Activated CD4-positive, CD25-positive, alpha-beta regulatory T cell treated with anti-CD3 and anti-CD28 coated beads, Interleukin-2, amount 50 U/mL, for 24 hours (primary cell): ENCODE measurements around the gene ALOX5.
A peak's percentile ranks its signal among the peaks of the same experiment; 100 is the strongest.

Experiments
- ATAC-seq, 2 donors: fragments of 150-1000 bp; cut with Tn5 transposase; one replicate each; pipeline ENCODE4 v1.10.0; 2021; ENCODE audit warnings: mild to moderate bottlenecking in 1 of 2, moderate library complexity in 1 of 2

Gene ALOX5

DNA sequence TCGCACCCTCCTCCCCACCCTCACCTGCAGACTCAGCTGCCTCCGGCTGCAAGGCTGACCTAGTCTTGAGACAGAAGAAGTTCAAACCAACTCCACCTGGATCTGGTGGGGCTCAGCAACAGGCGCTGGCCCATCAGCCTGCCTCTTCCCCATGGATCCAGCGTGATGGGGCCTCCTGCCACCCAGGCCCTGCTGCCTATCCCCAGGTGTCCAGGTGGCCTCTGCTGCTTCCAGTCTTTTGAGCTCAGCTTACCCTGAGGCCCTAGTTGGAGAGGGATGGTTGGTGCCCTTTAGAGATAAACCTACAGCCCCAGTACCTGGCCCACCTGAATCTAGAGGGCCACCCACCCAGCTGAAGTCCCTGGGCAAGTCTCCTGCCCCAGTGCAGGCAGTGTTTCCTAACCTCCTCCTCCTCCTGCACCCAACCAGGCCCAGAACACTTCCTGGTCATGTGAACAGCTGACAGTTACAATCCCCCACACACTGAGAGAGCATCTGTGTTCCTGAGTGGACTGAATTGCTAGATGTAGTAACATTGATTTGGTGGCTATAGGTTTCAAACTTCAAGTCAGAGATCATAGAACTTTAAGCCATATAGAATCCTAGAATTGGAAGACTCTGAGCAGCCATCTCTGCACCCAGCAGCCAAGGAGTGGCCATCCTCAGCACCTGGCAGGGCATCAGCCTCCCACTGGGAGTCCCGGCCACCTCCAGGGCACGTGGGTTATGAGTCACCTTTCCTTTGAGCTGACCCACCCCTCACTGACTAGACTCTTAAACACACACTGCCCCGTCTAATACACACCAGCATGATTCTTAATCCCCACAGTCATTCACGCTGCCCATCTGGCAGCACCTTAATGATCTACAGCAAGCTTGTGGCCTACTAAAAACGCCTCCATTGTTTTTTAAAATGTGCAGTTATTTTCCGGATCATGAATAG, 51.9 kb downstream of the ALOX5 start:
- ATAC-seq: no peak

GRCh38 chr10:45427262-45427969, 53.4 kb downstream of the ALOX5 start:
- no peak for ATAC-seq

DNA sequence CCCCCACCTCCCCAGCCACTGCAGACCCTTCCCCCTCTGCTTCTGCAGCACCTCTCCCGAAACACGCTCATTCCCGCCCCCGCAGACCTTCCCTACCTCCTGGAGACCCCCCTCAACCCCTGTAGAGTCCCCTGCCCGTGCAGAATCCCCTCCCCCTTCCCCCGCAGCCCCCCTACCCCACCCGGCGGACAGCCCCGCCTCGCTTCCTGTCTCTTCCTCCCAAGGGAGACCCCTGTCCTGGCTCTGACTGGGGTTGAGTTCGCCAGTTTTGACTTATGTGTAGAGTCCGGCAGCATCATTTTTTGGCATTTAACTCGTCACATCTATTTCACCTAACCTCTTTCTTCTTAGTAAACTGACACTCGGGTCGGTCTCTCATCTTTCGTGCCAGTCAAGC, 54.0 kb downstream of the ALOX5 start:
- ATAC-seq: no peak

GRCh38 chr10:45428611-45429510, 54.8 kb downstream of the ALOX5 start:
- no peak for ATAC-seq

- ATAC-seq: no peak
These were observed 55.8 kb downstream of the ALOX5 start for GRCh38 chr10:45429790-45430189.

DNA sequence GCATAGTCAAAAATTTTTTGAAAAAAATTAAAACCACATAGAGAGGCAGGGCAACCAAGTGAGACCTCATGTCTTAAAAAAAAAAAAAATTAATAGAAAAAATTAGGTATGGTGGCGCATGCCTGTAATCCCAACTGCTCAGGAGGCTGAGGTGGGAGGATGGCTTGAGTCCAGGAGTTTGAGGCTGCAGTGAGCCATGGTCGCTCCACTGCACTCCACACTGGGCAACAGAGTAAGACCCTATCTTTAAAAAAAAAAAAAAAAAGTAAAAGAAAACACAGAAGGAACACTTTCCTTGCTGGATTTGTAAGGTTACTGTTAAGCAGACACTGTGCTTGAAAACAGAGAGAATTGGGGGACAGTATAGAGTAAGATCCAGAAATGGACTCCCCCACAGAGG, 58.1 kb downstream of the ALOX5 start:
- no peak for ATAC-seq

GRCh38 chr10:45432700-45433472, 58.9 kb downstream of the ALOX5 start:
- no peak for ATAC-seq

DNA sequence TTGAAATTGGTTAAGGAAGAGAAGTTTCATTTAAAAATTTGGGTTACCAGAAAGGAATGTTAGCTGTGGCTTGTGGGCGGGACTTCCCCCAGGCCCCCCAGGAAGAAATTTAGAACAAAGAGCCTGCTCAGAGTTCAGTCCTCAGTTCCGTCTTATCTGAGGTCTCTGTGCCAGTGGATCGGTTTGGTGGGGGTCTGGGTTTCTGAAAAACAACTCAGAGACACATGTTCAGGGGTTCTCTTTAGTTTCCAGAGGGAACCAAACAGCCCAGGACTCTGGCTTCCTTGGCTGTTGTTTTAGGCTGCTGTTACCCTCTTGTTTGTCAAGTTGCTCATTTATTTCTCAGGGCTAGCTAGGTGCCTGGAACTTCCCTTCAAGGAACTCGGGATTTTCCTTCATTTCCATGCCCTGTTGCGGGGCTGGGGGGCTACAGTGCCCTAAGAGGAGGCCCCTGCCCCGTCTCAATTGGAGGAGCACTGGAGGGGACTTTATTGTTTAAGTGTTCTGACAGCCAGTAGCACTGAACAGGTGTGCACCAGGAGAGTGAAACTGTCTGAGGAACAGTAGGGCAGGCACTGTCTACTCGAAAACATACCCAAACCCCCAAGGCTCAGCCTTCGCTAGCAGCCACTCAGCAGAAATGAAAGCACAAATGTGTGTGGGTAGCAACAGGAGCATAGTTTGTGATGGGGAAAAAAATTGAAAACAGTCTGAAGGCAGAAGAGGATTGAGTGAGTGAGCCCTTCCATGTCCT, 59.9 kb downstream of the ALOX5 start:
- peak in 1 of 2 donors; percentile 17 for ATAC-seq

DNA sequence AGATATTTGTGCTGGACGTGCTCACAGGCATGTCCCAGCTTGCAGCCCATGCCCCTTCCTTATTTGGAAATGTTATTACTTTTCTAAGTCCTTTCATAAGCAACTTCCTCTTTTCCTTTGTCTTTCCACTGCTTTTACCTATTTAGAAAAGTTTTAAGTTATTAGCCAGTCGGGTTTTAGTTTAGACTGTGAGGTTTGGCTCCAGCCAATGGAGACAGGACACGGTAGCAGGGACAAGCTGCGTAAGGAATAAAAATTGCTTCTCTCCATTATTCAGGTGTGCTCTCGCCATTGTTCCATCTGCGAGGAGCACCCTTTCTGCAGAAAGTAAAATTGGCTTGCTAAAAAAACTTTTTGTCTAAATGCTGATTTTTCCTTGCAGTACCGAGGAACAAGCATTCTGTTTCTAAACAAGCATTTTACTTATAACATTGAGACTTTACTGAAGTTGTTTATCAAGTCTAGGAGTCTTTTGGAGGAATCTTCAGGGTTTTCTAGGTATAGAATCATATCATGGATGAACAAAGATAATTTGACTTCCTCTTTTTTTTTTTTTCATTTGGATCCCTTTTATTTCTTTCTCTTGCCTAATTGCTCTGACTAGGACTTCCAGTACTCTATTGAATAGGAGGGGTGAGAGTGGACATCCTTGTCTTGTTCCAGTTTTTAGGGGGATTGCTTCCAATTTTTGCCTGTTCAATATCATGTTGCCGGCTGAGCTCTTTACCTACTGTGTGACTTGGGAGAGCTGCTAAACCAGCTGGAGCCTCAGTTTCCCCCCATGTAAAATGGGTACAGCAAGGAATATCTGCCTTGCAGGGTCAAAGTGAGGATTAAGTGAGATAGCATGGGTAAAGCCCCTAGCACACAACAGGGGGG, 63.8 kb downstream of the ALOX5 start:
- ATAC-seq: no peak

GRCh38 chr10:45438466-45439090, 64.6 kb downstream of the ALOX5 start:
- ATAC-seq: no peak

- ATAC-seq: no peak
These were observed 65.3 kb downstream of the ALOX5 start for GRCh38 chr10:45439365-45439764.

DNA sequence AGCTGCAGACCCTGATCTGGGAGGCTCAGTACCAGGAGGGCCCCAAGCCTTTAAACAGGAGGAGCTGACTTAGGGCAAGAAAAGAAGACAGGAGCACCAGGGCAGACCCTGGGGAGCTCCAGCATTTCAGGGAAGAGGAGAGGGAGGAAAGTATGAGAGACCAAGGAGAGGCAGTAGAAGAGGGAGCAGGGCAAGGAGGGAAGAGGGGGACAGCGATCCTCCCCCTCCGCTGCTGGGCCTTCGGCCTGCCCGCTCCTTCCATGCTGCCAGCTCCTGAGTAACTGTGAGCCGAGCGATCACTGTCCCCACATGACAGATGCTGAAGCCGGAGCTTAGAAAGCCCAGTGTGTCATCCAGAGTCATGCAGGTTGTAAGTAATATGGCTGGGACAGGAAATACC, 65.9 kb downstream of the ALOX5 start:
- no peak for ATAC-seq

DNA sequence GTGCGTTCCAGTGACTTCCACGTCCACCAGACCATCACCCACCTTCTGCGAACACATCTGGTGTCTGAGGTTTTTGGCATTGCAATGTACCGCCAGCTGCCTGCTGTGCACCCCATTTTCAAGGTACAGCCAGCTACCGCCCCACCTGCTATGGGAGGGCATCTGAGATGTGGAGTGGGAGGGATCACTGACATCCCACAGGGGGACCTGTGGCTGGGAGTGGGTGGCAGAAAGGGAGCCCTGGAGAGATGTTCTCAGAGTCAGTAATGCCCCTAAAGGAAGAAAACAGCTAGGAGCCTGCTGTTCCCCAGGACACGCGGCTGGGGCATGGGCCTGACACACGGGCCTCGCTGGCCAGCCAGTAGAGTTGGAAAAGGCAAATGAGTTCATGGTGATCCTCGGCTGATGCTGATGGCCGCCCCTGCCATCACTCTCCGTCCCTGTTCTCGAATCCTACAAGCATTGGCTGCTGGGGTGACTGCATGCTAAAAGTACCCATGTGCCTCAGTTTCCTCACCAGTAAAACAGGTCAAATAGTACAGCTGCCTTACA, 66.6 kb downstream of the ALOX5 start:
- ATAC-seq: no peak

DNA sequence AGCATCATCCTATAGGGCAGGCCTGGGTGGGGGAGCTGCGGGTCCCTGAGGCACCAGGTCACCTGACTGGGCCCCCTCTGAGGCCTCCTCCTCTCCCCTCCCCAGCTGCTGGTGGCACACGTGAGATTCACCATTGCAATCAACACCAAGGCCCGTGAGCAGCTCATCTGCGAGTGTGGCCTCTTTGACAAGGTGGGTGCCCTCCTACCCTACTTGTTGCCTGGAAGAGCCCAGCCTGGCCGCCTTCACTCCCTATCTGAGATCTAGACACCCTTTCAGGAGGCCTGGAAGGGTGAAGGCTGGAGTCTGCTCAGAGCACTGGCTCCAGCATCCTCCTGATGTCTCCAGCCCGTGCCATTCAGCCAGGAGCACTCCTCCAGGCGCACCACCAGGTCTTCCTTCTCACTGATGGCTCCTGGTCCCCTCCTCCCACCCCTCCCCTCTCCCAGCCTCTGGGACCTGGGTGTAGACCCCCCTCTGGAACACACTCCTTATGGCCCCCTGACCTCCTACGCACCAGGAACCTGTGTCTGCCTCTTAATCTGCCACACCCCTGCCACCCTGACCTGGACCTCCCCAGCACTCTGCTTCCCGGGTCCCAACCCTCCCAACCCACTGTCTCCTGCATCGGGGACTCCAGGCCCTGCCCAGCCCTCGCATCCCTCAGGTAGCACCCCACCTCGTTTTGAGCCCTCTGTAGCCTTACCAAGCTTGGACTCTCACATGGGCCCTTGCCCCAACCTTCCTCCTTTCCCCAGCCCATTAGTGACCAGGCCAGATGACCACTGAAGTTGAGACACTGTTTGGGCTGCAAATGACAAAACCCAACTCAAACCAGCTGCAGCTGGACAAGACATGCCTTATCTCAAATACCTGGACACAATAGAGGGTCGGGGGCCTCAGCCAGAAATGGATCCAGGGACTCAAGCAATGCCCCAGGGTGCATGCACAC, 67.5 kb downstream of the ALOX5 start:
- no peak for ATAC-seq

DNA sequence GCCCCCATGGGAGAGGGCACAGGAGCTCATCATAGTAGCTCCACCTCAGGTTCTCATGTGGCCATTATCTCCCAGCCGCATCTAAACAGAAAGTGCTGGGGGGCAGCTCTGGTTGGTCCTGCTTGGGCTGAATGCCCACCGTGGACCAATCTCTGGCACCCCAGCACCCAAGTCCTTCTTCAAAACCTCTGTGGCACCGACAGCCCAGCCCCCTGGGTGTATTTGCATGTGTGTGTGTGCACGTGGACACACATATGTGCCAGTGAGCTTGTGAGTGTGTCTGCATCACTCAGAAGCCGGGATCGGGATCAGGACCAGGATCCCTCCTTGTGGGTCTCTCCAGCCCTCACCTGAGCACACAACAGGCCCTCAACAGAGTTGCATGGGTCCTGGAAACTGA, 68.2 kb downstream of the ALOX5 start:
- ATAC-seq: no peak

DNA sequence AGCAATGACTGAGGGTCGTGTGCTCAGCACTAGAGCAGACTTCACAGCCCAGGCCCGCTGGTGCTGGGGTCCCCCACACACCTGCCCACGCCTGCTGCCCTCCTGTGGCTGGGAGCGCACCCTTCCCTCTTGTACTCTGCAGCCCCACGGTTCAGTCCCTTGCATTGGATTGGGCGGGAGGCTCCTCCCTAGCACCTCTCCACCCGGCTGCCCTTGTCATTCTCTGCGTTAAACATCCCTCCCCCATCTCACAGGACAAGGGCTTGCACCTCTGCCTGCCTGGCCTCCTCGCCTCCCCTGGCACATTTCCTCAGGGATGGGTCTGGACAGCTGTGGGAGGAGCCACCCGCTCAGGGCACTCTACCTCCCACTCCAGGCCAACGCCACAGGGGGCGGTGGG, 68.6 kb downstream of the ALOX5 start:
- ATAC-seq: no peak

GRCh38 chr10:45443101-45444009, 69.3 kb downstream of the ALOX5 start:
- no peak for ATAC-seq
